Fibroblast of lung (primary cell): Measurements from ENCODE around the gene GRK4. TPM values are rescaled to one million over a fixed set of nuclear protein-coding genes. Genes with fewer than 3 reads are reported as not detected.

ENCODE experiments used
- DNase-seq, 2 donors: peaks; one replicate each; pipeline versions ENCODE4 v3.0.0 to v3.0.0-alpha.2; 2010; ENCODE audit warnings: low read depth in 2 of 2
- H2AFZ ChIP-seq: 2 replicates; pipeline ENCODE4 v1.5.1; 2012; ENCODE audit warnings: low read length, control low read depth, inconsistent platforms
- H3K27ac ChIP-seq: 2 replicates; pipeline ENCODE4 v1.5.1; 2011; ENCODE audit warnings: low read length, control low read depth; ENCODE audit not compliant: insufficient read depth
- H3K27me3 ChIP-seq: 2 replicates; pipeline ENCODE4 v1.5.1; 2011; ENCODE audit warnings: mild to moderate bottlenecking, low read length; ENCODE audit not compliant: control insufficient read depth, insufficient read depth
- H3K36me3 ChIP-seq: 2 replicates; pipeline ENCODE4 v1.5.1; 2011; ENCODE audit warnings: low read length; ENCODE audit not compliant: control insufficient read depth, insufficient read depth
- H3K4me1 ChIP-seq: 2 replicates; pipeline ENCODE4 v1.5.1; 2011; ENCODE audit warnings: low read length; ENCODE audit not compliant: control insufficient read depth, insufficient read depth; ENCODE audit errors: extremely low read depth
- H3K4me2 ChIP-seq: 2 replicates; pipeline ENCODE4 v1.5.1; 2011; ENCODE audit warnings: low read length, control low read depth; ENCODE audit not compliant: insufficient read depth; ENCODE audit errors: extremely low read depth
- H3K4me3 ChIP-seq, 4 experiments: fragments of 200-600 bp in 1 of 4; sonication (generic) in 1 of 4; replicated peaks in 1 of 4; 2 replicates each; pipeline ENCODE4 v1.5.1; 2011 to 2016; ENCODE audit warnings: low read length in 4 of 4, low read depth in 3 of 4, mild to moderate bottlenecking in 3 of 4, control low read depth in 2 of 4, inconsistent platforms in 1 of 4, mixed read lengths in 1 of 4; ENCODE audit not compliant: insufficient read depth in 1 of 4; ENCODE audit errors: control extremely low read depth in 1 of 4
- H3K79me2 ChIP-seq: 2 replicates; pipeline ENCODE4 v1.5.1; 2012; ENCODE audit warnings: mild to moderate bottlenecking, low read length, inconsistent platforms; ENCODE audit not compliant: control insufficient read depth, insufficient read depth
- H3K9ac ChIP-seq: 2 replicates; pipeline ENCODE4 v1.5.1; 2011; ENCODE audit warnings: mild to moderate bottlenecking, low read length, control low read depth; ENCODE audit not compliant: insufficient read depth
- H3K9me3 ChIP-seq: 2 replicates; pipeline ENCODE4 v1.5.1; 2012; ENCODE audit warnings: low read depth, low read length; ENCODE audit not compliant: control insufficient read depth, insufficient read depth
- H4K20me1 ChIP-seq: 2 replicates; pipeline ENCODE4 v1.5.1; 2011; ENCODE audit warnings: low read length; ENCODE audit not compliant: control insufficient read depth, insufficient read depth; ENCODE audit errors: extremely low read depth
- CTCF ChIP-seq, 2 donors: IDR thresholded peaks in 1 of 2; conservative IDR thresholded peaks in 1 of 2; 1 replicate in 1 of 2; 2 replicates in 1 of 2; pipeline ENCODE4 v1.5.1; 2011 to 2012; ENCODE audit warnings: low read length in 2 of 2, control low read depth in 1 of 2, inconsistent platforms in 1 of 2, low read depth in 1 of 2, mild to moderate bottlenecking in 1 of 2
- EZH2 ChIP-seq: IDR thresholded peaks from 2 replicates; pipeline ENCODE4 v1.5.1; 2012; ENCODE audit warnings: low read length, control low read depth, mild to moderate bottlenecking; ENCODE audit errors: missing control alignments
- polyA plus RNA-seq, 2 donors: library from polyadenylated mRNA; depleted of rRNA in 1 of 2; stranded (reverse) in 1 of 2; unstranded in 1 of 2; fragments of >200 nt; gene quantifications; 2 replicates each; pipeline ENCODE4 v1.2.1, GENCODE V29; 2011 to 2012; ENCODE audit warnings: missing spikeins in 1 of 2
- total RNA-seq: library from RNA; depleted of rRNA; stranded (reverse); fragments of >200 nt; gene quantifications from 2 replicates; pipeline ENCODE4 v1.2.1, GENCODE V29; 2014

GRK4 gene
- total and polyA plus RNA-seq, 2 donors (not counting 1 experiment from before 2014, with no cell fraction given), result 4.4 to 5.9 TPM

DNA sequence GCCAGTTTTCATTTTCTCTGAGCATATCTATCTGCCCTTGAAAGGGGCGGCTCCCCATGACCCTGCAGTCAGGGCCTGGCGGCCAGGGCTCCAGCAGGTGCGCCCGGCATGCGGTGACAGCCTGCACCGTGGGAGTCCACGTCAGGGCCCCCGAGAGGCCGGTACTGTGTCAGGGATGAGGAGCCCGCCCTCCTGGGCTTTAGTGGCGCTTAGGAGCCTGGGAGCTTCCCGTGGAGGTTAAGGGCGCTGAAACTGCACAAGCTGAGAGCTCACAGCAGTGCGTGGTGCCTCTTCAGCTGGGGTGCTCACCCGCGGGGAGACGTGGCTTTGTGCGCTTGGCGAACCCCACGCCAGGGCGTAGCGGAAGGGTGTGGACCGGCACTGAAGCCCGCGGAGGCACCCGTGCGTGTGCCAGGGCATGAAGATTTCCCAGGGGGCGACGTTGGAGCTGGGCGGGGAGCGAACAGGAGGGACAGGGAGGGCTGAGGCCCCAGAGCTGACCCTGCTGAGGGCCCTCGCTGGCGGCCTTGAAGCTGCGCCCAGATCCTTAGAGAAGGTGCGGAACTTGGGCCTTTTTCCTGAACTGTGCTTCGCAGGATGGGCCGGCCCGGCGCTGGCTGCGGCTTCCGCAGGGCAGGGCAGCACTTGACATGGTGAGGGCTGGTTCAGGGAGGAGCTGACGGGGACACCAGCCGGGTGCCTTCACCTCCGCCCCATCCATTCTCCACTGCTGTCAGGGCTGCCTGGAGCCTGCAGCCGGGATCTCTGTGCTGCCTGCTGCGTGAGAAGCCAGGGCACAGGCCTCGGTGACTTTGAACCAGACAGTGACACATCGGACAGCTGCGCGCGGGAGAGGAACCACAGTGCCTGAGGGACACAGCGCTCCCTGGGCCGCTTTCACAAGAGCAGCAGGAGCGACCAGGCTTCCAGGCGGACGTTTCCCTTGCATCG is 78.1 kb downstream of the GRK4 start:
- H3K27me3 ChIP-seq, result no peaks in the 10 kb centered on the region
- H3K36me3 ChIP-seq, result no peaks in the 10 kb centered on the region
- no peaks in the 10 kb centered on the region for H3K79me2 ChIP-seq
- peak overlapping the region; percentile 87 for H2AFZ ChIP-seq
- no peak for TF ChIP-seq CTCF (conservative IDR thresholded peaks at IDR 0.05 in 1 of 2, IDR thresholded peaks at IDR 0.05 in 1 of 2; ENCODE audit: low read depth in 1 of 2, low read length in 2 of 2)
- no peak for TF ChIP-seq EZH2
- no peaks in the 10 kb centered on the region for H4K20me1 ChIP-seq
- peaks cover 7% of the 10 kb centered on the region for H3K4me1 ChIP-seq
- H3K9ac ChIP-seq, result peak overlapping the region; percentile 58
- peak overlapping the region; percentile 39 for H3K27ac ChIP-seq
- peak overlapping the region; percentile 14 to 51 (median 26) for H3K4me3 ChIP-seq
- no peaks in the 10 kb centered on the region for H3K9me3 ChIP-seq
- peak overlapping the region; percentile 39 for H3K4me2 ChIP-seq
- DNase-seq, result peak; percentile 39 to 47

DNA sequence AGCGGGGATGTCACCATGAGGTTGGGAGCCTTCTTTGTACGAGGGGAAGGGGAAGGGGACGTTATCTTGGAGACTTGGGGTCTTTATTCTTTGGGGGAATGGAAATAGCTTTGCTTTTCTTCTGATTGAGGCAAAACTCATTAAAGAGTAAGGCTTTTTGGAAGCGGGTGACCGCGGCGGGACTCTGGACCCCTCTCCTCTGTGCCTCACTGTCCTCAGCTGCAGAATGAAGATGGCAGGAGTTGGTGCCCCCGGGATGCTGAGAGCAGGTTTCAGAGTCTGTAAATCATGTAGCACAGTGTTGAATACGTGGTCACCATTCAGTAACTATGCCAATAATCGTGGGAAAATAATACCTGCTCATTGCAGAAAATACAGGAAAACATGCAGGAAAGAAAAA is 78.9 kb downstream of the GRK4 start:
- peaks cover 7% of the 10 kb centered on the region for H3K4me1 ChIP-seq
- TF ChIP-seq CTCF (conservative IDR thresholded peaks at IDR 0.05 in 1 of 2, IDR thresholded peaks at IDR 0.05 in 1 of 2; ENCODE audit: low read depth in 1 of 2, low read length in 2 of 2) (no peak), EZH2 (no peak)
- no peak for DNase-seq
- no peak overlapping the region for H3K9ac ChIP-seq
- peak overlapping the region; percentile 39 for H3K4me2 ChIP-seq
- H3K27ac ChIP-seq, result no peak overlapping the region
- no peaks in the 10 kb centered on the region for H4K20me1 ChIP-seq
- no peaks in the 10 kb centered on the region for H3K9me3 ChIP-seq
- no peaks in the 10 kb centered on the region for H3K79me2 ChIP-seq
- peak overlapping the region in 2 of 4 experiments; percentile 26 to 51 for H3K4me3 ChIP-seq
- no peaks in the 10 kb centered on the region for H3K36me3 ChIP-seq
- peak overlapping the region; percentile 87 for H2AFZ ChIP-seq
- H3K27me3 ChIP-seq, result no peaks in the 10 kb centered on the region

- DNase-seq, result no peak
- no peak overlapping the region for H3K27ac ChIP-seq
- no peaks in the 10 kb centered on the region for H3K36me3 ChIP-seq
Measured at GRCh38 chr4:3043282-3044020, 80.1 kb downstream of the GRK4 start.

More at GRCh38 chr4:3043282-3044020, 80.1 kb downstream of the GRK4 start:
- TF ChIP-seq EZH2, result no peak
- TF ChIP-seq CTCF (conservative IDR thresholded peaks at IDR 0.05 in 1 of 2, IDR thresholded peaks at IDR 0.05 in 1 of 2; ENCODE audit: low read depth in 1 of 2, low read length in 2 of 2), result no peak
- Histone ChIP-seq H3K4me2 (no peak overlapping the region), H3K4me1 (peaks cover 2% of the 10 kb centered on the region), H2AFZ (no peak overlapping the region), H3K9me3 (no peaks in the 10 kb centered on the region), H3K27me3 (no peaks in the 10 kb centered on the region), H4K20me1 (no peaks in the 10 kb centered on the region), H3K4me3 (no peak overlapping the region), H3K9ac (no peak overlapping the region), H3K79me2 (no peaks in the 10 kb centered on the region)
